GM12892 (cell line): Measurements from ENCODE around the gene NUDT8.

Experiments
- POLR2AphosphoS5 ChIP-seq: IDR thresholded peaks from 2 replicates; pipeline ENCODE4 v1.6.1; 2011; ENCODE audit warnings: low read depth, low read length, control low read depth
- TAF1 ChIP-seq: IDR thresholded peaks from 2 replicates; pipeline ENCODE4 v1.6.1; 2011; ENCODE audit warnings: low read depth, mild to moderate bottlenecking, control low read depth, low read length, borderline replicate concordance

DNA sequence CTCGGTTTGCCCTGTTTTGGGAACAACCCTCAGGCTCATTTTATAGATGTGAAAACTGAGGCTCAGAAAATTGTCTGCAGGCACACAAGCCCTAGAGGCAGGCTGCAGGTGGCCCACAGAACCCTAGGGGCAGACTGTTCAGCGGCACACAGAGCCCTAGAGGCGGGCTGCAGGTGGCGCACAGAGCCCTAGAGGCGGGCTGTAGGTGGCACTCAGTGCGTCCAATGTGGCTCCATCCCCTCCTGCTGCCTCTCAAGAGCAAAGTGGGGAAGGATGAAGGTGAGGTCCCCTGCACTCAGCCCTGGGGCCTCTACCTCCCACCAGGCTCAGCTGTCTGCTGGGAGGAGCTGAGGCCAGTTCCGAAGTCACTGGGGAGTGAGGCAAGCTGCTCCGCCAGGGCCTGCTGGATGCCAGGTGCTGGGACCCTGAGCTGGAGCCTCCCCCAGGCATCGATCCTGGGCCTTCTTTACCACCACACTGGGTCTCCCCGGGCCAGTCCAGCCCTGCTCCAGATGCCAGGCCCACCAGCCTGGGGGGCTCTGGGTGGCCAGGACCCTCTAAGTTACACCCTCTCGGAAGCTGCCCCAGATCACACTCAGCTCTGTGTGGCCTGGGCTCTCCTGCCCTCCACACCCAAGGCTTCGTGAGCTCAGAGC lies 18.5 kb upstream of the NUDT8 start:
- TF ChIP-seq POLR2AphosphoS5 (no peak), TAF1 (no peak)
